ENCODE measurements around the gene FGFBP1. TPM values are rescaled to one million over a fixed set of nuclear protein-coding genes. Genes with fewer than 3 reads are reported as not detected.

The FGFBP1 gene
- total and polyA plus RNA-seq, 2 of the 4 experiments (the other 2 are of a cell fraction), result under 0.01 TPM; not detected in 1

- H3K36me3 ChIP-seq (ENCODE audit: control insufficient read depth, insufficient read depth, low read length), result no peaks in the 10 kb centered on the region
- no peaks in the 10 kb centered on the region for H3K9me3 ChIP-seq (ENCODE audit: control insufficient read depth, insufficient read depth, low read length)
- no peak for DNase-seq
- H3K4me3 ChIP-seq (ENCODE audit: insufficient read depth, low read depth, low read length), result no peak overlapping the region
- no peak overlapping the region for H2BK5ac ChIP-seq (ENCODE audit: low read depth, low read length, poor library complexity, severe bottlenecking)
- ChIA-PET CTCF (no interaction called here), POLR2A (ENCODE audit: unreplicated experiment) (no interaction called here)
- no peak overlapping the region for H2BK20ac ChIP-seq (ENCODE audit: low read depth, low read length)
- H2BK15ac ChIP-seq (ENCODE audit: low read depth, low read length), result no peak overlapping the region
- no peak overlapping the region for H3K4ac ChIP-seq (ENCODE audit: low read depth, low read length)
- no peak overlapping the region for H2AFZ ChIP-seq (replicated peaks; ENCODE audit: low read length, poor library complexity)
- no peak overlapping the region for H4K8ac ChIP-seq (ENCODE audit: low read depth in 2 of 2, low read length in 2 of 2)
- no peak overlapping the region for H3K56ac ChIP-seq (ENCODE audit: extremely low read depth, insufficient read depth, low read length)
- no peak overlapping the region for H3K27ac ChIP-seq (ENCODE audit: insufficient read depth, low read length)
- WGBS, 2 experiments (ENCODE audit: extremely low coverage in 2 of 2, insufficient read length in 1 of 2), result 93% methylated on average over 4 of the region's 7 CpGs; no CpG with 5 or more reads in 1 of the 2 experiments
- in situ Hi-C loops (cut with MboI; ENCODE audit: low sequenced_read_pairs) (no loop called here), dilution Hi-C loops (cut with HindIII; ENCODE audit: low sequenced_read_pairs, unreplicated experiment) (no loop called here), intact Hi-C loops (cut with micrococcal nuclease) (no loop called here)
- H2BK120ac ChIP-seq (ENCODE audit: low read depth, low read length), result no peak overlapping the region
- no peak overlapping the region for H3K14ac ChIP-seq (replicated peaks; ENCODE audit: low read depth, low read length)
- no peaks in the 10 kb centered on the region for H3K79me1 ChIP-seq (ENCODE audit: low read depth in 1 of 2, low read length in 2 of 2)
- H3K18ac ChIP-seq (ENCODE audit: low read depth, low read length), result no peak overlapping the region
- no peak overlapping the region for H4K91ac ChIP-seq (ENCODE audit: insufficient read depth, low read depth, low read length)
- no peak overlapping the region for H3K23ac ChIP-seq (ENCODE audit: low read depth, low read length)
- H3K9ac ChIP-seq (ENCODE audit: low read depth, low read length), result no peak overlapping the region
- no peak overlapping the region for H2AK5ac ChIP-seq (ENCODE audit: low read depth, low read length)
- no peaks in the 10 kb centered on the region for H3K4me1 ChIP-seq (ENCODE audit: control insufficient read depth, insufficient read depth, low read length)
- no peaks in the 10 kb centered on the region for H4K20me1 ChIP-seq (ENCODE audit: insufficient read depth, low read length)
- H2AK9ac ChIP-seq (replicated peaks; ENCODE audit: low read depth, low read length, poor library complexity), result no peak overlapping the region
- H3K4me2 ChIP-seq (ENCODE audit: low read depth, low read length), result no peak overlapping the region
- TF ChIP-seq POLR2A (IDR thresholded peaks at IDR 0.05; ENCODE audit: low read depth, low read length), result no peak
- no peak for TF ChIP-seq RFX5 (IDR thresholded peaks at IDR 0.05; ENCODE audit: low read depth, low read length)
- TF ChIP-seq BHLHE40 (IDR thresholded peaks at IDR 0.05; ENCODE audit: low read depth, low read length), result no peak
- no peak for TF ChIP-seq RCOR1 (IDR thresholded peaks at IDR 0.05; ENCODE audit: insufficient replicate concordance, low read length)
- TF ChIP-seq CHD1 (IDR thresholded peaks at IDR 0.05; ENCODE audit: low read depth, low read length), result no peak
- no peak for TF ChIP-seq NFE2L2 (IDR thresholded peaks at IDR 0.05; ENCODE audit: low read depth, low read length)
- TF ChIP-seq MXI1 (IDR thresholded peaks at IDR 0.05; ENCODE audit: borderline replicate concordance, low read depth, low read length), result no peak
- TF ChIP-seq MAFK (IDR thresholded peaks at IDR 0.05; ENCODE audit: low read depth, low read length), result no peak
- TF ChIP-seq USF2 (IDR thresholded peaks at IDR 0.05; ENCODE audit: low read depth, low read length), result no peak
- no peak for TF ChIP-seq FOS (IDR thresholded peaks at IDR 0.05; ENCODE audit: low read depth, low read length)
- TF ChIP-seq RAD21 (IDR thresholded peaks at IDR 0.05; ENCODE audit: low read length), result no peak
- TF ChIP-seq CEBPB (IDR thresholded peaks at IDR 0.05; ENCODE audit: low read depth, low read length), result no peak
- TF ChIP-seq MAZ (IDR thresholded peaks at IDR 0.05; ENCODE audit: borderline replicate concordance, low read depth, low read length), result no peak
- TF ChIP-seq ELK1 (IDR thresholded peaks at IDR 0.05; ENCODE audit: borderline replicate concordance, low read depth, low read length), result no peak
- TF ChIP-seq SMC3 (IDR thresholded peaks at IDR 0.05; ENCODE audit: low read depth, low read length), result no peak
- TF ChIP-seq CTCF (conservative IDR thresholded peaks at IDR 0.05; ENCODE audit: low read depth, low read length), result no peak
- H3K9me1 ChIP-seq (ENCODE audit: insufficient read depth, low read length), result no peaks in the 10 kb centered on the region
- peaks cover 22% of the 10 kb centered on the region for H3K27me3 ChIP-seq (ENCODE audit: control insufficient read depth, insufficient read depth, low read length)
- H4K5ac ChIP-seq (ENCODE audit: low read depth, low read length), result no peak overlapping the region
- ATAC-seq (ENCODE audit: low read depth), result no peak
- no TSS peak for BruUV-seq (replicated peaks)
These were observed 8.2 kb downstream of the FGFBP1 start for GRCh38 chr4:15930314-15930713.

All from IMR-90 (cell line).